Measurements from ENCODE around the gene INPP5B.
"Not testable (repeated sequence)": the region's sequence is repeated elsewhere in the genome, so short reads cannot be mapped to it uniquely, and the experiment has no call there.

Gene INPP5B

GRCh38 chr1:37947364-37947763 is 511 bp upstream of the INPP5B start:
- no peak for DNase-seq

- DNase-seq, result no peak
Observed at GRCh38 chr1:37945743-37946702, 830 bp downstream of the INPP5B start.

GRCh38 chr1:37945251-37945650 is 1.6 kb downstream of the INPP5B start:
- DNase-seq, result no peak

GRCh38 chr1:37944816-37945215 is 2.0 kb downstream of the INPP5B start:
- DNase-seq, result no peak

GRCh38 chr1:37944086-37944763 is 2.6 kb downstream of the INPP5B start:
- DNase-seq, result no peak

GRCh38 chr1:37940299-37940947 is 6.4 kb downstream of the INPP5B start:
- DNase-seq, result no peak

GRCh38 chr1:37936760-37937159 is 10.1 kb downstream of the INPP5B start:
- DNase-seq, result not testable (repeated sequence)

- no peak for DNase-seq
Observed at GRCh38 chr1:37932759-37933158, 14.1 kb downstream of the INPP5B start.

GRCh38 chr1:37931361-37932158 is 15.3 kb downstream of the INPP5B start:
- peak; percentile 98 for DNase-seq

GRCh38 chr1:37931102-37931360 is 15.8 kb downstream of the INPP5B start:
- DNase-seq, result no peak

- DNase-seq, result peak; percentile 5
Observed at GRCh38 chr1:37930246-37931101, 16.4 kb downstream of the INPP5B start.

- no peak for DNase-seq
Observed at GRCh38 chr1:37926038-37926924, 20.6 kb downstream of the INPP5B start.

GRCh38 chr1:37925316-37925715 is 21.5 kb downstream of the INPP5B start:
- DNase-seq, result no peak

- DNase-seq, result no peak
Observed at GRCh38 chr1:37923551-37923889, 23.3 kb downstream of the INPP5B start.

GRCh38 chr1:37922767-37923550 is 23.9 kb downstream of the INPP5B start:
- no peak for DNase-seq

- DNase-seq, result no peak
Observed at GRCh38 chr1:37919277-37919676, 27.6 kb downstream of the INPP5B start.

- DNase-seq, result no peak
Observed at GRCh38 chr1:37915476-37916093, 31.3 kb downstream of the INPP5B start.

- DNase-seq, result no peak
Observed at GRCh38 chr1:37914719-37915475, 32.0 kb downstream of the INPP5B start.

- not testable (repeated sequence) for DNase-seq
Observed at GRCh38 chr1:37911478-37911877, 35.4 kb downstream of the INPP5B start.

Measured in NCI-H1105 treated with DMSO at 0.1 percent for 48 hours (cell line).